Ovary (tissue), 3 donors: ENCODE data around the gene ZNF750.

Source experiments
- POLR2A ChIP-seq: fragments of 450-650 bp; IDR thresholded peaks from one replicate; pipeline ENCODE4 v1.6.1; 2017; ENCODE audit warnings: antibody characterized with exemption, mild to moderate bottlenecking, moderate library complexity
- TF ChIP-seq, protein P1 (sequence below), 3 donors: fragments of 450-650 bp in 2 of 3; fragments of 200-600 bp in 1 of 3; IDR thresholded peaks; one replicate each; pipeline versions ENCODE4 v1.5.1 to v1.8.0; 2016 to 2022; ENCODE audit warnings: antibody characterized with exemption in 3 of 3, mild to moderate bottlenecking in 1 of 3
- donor health status: DM: no; HTN: no; CAD: no.

DNA sequence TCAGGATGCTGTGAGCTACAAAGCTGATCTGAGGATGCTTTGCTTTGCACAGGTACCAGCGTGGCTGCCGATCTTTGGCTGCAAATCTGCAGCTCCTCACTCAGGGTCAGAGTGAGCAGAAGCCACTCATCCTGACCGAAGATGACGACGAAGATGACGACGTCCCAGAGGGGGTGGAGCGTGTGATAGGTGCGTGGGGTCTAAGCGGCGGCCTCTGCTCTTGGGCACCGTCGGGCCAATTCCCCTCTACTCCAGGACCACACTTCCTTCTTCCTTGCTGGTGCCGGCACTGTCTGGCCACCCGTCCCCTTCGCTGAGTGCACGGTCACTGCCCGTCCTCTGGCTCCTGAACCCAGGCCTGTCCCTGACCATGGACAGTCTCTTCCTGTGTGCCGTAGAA is 34.0 kb downstream of the ZNF750 start:
- TF ChIP-seq, protein P1, sequence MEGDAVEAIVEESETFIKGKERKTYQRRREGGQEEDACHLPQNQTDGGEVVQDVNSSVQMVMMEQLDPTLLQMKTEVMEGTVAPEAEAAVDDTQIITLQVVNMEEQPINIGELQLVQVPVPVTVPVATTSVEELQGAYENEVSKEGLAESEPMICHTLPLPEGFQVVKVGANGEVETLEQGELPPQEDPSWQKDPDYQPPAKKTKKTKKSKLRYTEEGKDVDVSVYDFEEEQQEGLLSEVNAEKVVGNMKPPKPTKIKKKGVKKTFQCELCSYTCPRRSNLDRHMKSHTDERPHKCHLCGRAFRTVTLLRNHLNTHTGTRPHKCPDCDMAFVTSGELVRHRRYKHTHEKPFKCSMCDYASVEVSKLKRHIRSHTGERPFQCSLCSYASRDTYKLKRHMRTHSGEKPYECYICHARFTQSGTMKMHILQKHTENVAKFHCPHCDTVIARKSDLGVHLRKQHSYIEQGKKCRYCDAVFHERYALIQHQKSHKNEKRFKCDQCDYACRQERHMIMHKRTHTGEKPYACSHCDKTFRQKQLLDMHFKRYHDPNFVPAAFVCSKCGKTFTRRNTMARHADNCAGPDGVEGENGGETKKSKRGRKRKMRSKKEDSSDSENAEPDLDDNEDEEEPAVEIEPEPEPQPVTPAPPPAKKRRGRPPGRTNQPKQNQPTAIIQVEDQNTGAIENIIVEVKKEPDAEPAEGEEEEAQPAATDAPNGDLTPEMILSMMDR (IDR thresholded peaks at IDR 0.05), result no peak
- TF ChIP-seq POLR2A, result no peak
